Adrenal gland (tissue), 12 donors: ENCODE measurements around the gene NOS2. TPM values are rescaled to one million over a fixed set of nuclear protein-coding genes. Genes with fewer than 3 reads are reported as not detected.
"Not testable (repeated sequence)": the region's sequence is repeated elsewhere in the genome, so short reads cannot be mapped to it uniquely, and the experiment has no call there.

ENCODE experiments used
- DNase-seq, 7 donors: peaks; one replicate each; pipeline ENCODE4 v3.0.0-alpha.2; 2019 to 2020
- H3K27ac ChIP-seq, 5 donors: fragments of 200-600 bp; sonication (generic) in 4 of 5; 1 replicate in 3 of 5; 2 replicates in 2 of 5; pipeline versions ENCODE4 v1.5.1 to v1.8.0; 2016 to 2020; ENCODE audit warnings: mild to moderate bottlenecking in 1 of 5
- H3K27me3 ChIP-seq: fragments of 200-600 bp; 2 replicates; pipeline ENCODE4 v1.8.0; 2021
- H3K36me3 ChIP-seq, 2 donors: fragments of 200-600 bp; replicated peaks in 1 of 2; 1 replicate in 1 of 2; 2 replicates in 1 of 2; pipeline versions ENCODE4 v1.5.1 to v1.8.0; 2018 to 2022
- H3K4me1 ChIP-seq, 2 donors: fragments of 200-600 bp; replicated peaks in 1 of 2; 1 replicate in 1 of 2; 2 replicates in 1 of 2; pipeline versions ENCODE4 v1.5.1 to v1.8.0; 2018 to 2021
- H3K4me3 ChIP-seq, 4 donors: fragments of 200-600 bp; sonication (generic) in 3 of 4; one replicate each; pipeline ENCODE4 v1.5.1; 2016 to 2018
- H3K9me3 ChIP-seq, 3 donors: fragments of 200-600 bp; sonication (generic) in 1 of 3; replicated peaks in 1 of 3; 1 replicate in 2 of 3; 2 replicates in 1 of 3; pipeline versions ENCODE4 v1.5.1 to v1.8.0; 2016 to 2021
- POLR2A ChIP-seq, 2 donors: fragments of 450-650 bp; IDR thresholded peaks; one replicate each; pipeline ENCODE4 v1.6.1; 2017; ENCODE audit warnings: antibody characterized with exemption in 2 of 2, mild to moderate bottlenecking in 2 of 2, moderate library complexity in 1 of 2
- WGBS, 4 donors: extraction: QIAGEN DNeasy Blood & Tissue Kit in 2 of 4; methylation state at CpG; one replicate each; pipeline versions ENCODE4 v1.1.5 to v1.1.7; 2013 to 2017; 5-methylcytosine and 5-hydroxymethylcytosine counted together
- intact Hi-C, 2 donors: fragments of 100-400 bp; cut with DNase I; formaldehyde crosslinking; loops; one replicate each; pipeline versions ENCODE4 v1.14.1 to v1.15.0; 2022 to 2023
- polyA plus RNA-seq, 3 donors: library from polyadenylated mRNA; stranded (reverse); fragments of 200-250 nt in 2 of 3; fragments of 350-450 nt in 1 of 3; fragmentation: Illumina TruSeq in 1 of 3; extraction: RNeasy Lipid Tissue Mini Kit (QIAGEN cat#74804) in 1 of 3; gene quantifications; one replicate each; pipeline ENCODE4 v1.2.3, GENCODE V29; 2013 to 2014
- total RNA-seq, 9 donors: library from RNA; depleted of rRNA in 4 of 9; stranded (reverse); fragments of >200 nt in 4 of 9; fragments of 120-200 nt in 1 of 9; fragmentation: NEBNext Ultra II Directional in 1 of 9; extraction: Animal tissue kit (Norgen Biotek cat#: 25700) in 1 of 9; gene quantifications; one replicate each; pipeline versions ENCODE4 v1.1.0 to v1.2.4, GENCODE V29; 2013 to 2023
- TF ChIP-seq, protein P1 (sequence below), 6 experiments: fragments of 450-650 bp in 4 of 6; fragments of 200-600 bp in 2 of 6; sonication (generic) in 1 of 6; IDR thresholded peaks; 1 replicate in 5 of 6; 2 replicates in 1 of 6; pipeline versions ENCODE4 v1.5.1 to v1.8.0; 2016 to 2021; ENCODE audit warnings: antibody characterized with exemption in 6 of 6, mild to moderate bottlenecking in 2 of 6, moderate library complexity in 1 of 6
- donor health status: healthy with polysubstance abuse.
- donor health status: Bipolar disorder and iron deficiency.
- donor health status: DM: yes; HTN: yes; CAD: no.
- donor health status: DM: no; HTN: no; CAD: no.
- donor health status: DM: no; HTN: no; CAD: no.
- donor health status: DM: yes; HTN: yes; CAD: no.

Gene NOS2
- total and polyA plus RNA-seq, 12 donors: 0.17 to 3.3 (median 0.61) TPM

DNA sequence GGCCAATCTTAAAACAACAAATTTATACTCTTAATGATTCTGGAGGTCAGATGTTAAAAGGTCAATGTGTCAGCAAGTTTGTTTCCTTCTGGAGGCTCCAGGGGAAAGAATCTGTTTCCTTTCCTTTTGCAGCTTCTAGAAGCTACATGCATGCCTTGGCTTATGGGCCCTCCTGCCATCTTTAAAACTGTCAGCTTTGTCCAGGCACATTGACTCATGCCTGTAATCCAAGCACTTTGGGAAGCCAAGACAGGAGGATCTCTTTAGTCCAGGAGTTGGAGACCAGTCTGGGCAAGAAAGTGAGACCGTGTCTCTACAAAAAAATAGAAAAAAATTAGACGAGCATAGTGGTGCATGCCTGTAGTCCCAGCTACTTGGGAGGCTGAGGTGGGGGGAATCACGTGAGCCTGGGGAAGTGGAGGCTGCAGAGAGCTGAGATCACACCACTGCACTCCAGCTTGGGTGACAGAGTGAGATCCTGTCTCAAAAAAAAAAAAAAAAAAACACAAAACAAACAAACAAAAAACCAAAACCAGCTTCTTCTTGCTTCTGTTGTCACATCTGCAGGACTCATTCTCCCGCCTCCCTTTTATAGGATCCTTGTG lies 58.3 kb downstream of the NOS2 start:
- Histone ChIP-seq H3K36me3 (no peaks in the 10 kb centered on the region), H3K27me3 (no peaks in the 10 kb centered on the region), H3K9me3 (no peaks in the 10 kb centered on the region), H3K27ac (peak overlapping the region in 3 of 5 donors; percentile 16 to 57 (median 53)), H3K4me1 (peaks cover 6 to 12% of the 10 kb centered on the region in 2 donors), H3K4me3 (no peak overlapping the region)
- 86 to 92% (median 91%) methylated on average over 4 of the region's 4 CpGs for WGBS, 4 donors
- TF ChIP-seq POLR2A (IDR thresholded peaks at IDR 0.05): no peak
- TF ChIP-seq, protein P1, sequence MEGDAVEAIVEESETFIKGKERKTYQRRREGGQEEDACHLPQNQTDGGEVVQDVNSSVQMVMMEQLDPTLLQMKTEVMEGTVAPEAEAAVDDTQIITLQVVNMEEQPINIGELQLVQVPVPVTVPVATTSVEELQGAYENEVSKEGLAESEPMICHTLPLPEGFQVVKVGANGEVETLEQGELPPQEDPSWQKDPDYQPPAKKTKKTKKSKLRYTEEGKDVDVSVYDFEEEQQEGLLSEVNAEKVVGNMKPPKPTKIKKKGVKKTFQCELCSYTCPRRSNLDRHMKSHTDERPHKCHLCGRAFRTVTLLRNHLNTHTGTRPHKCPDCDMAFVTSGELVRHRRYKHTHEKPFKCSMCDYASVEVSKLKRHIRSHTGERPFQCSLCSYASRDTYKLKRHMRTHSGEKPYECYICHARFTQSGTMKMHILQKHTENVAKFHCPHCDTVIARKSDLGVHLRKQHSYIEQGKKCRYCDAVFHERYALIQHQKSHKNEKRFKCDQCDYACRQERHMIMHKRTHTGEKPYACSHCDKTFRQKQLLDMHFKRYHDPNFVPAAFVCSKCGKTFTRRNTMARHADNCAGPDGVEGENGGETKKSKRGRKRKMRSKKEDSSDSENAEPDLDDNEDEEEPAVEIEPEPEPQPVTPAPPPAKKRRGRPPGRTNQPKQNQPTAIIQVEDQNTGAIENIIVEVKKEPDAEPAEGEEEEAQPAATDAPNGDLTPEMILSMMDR (IDR thresholded peaks at IDR 0.05): no peak
- DNase-seq: no peak
- intact Hi-C loops: no loop called here

DNA sequence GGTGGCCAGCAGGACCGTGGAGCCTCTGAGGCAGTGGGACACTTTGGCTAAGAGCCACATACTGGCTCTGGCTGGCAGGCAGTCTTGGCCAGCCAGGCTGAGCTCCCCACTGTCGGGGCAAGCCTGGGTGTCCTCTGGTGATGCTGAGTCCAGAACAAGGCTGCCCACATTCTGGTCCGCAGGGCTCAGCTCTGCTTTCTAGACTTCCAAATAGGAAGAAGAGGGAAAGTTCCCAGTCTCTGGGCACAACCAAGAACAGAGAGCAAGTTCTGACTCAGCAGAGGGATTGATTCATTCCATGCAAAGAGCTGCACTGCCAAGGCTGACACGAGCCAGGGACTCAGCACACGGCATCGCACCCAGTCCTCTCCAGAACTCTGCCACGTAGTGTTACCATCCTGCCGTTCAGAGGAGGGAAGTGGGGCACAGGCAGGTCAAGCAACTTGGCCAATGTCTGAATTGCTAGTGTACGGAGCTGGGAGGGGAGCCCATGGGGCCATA lies 58.9 kb downstream of the NOS2 start:
- TF ChIP-seq, protein P1 (IDR thresholded peaks at IDR 0.05): no peak
- TF ChIP-seq POLR2A (IDR thresholded peaks at IDR 0.05): no peak
- no peak overlapping the region for H3K4me3 ChIP-seq
- WGBS, 4 donors: 12 to 40% (median 24%) methylated on average over 7 to 9 of the region's 9 CpGs
- H3K9me3 ChIP-seq: no peaks in the 10 kb centered on the region
- peak overlapping the region in 3 of 5 donors; percentile 16 to 57 (median 53) for H3K27ac ChIP-seq
- H3K27me3 ChIP-seq: no peaks in the 10 kb centered on the region
- H3K4me1 ChIP-seq: peaks cover 6 to 12% of the 10 kb centered on the region in 2 donors
- peak; percentile 61 to 84 (median 80) for DNase-seq
- intact Hi-C loops: no loop called here
- no peaks in the 10 kb centered on the region for H3K36me3 ChIP-seq

DNA sequence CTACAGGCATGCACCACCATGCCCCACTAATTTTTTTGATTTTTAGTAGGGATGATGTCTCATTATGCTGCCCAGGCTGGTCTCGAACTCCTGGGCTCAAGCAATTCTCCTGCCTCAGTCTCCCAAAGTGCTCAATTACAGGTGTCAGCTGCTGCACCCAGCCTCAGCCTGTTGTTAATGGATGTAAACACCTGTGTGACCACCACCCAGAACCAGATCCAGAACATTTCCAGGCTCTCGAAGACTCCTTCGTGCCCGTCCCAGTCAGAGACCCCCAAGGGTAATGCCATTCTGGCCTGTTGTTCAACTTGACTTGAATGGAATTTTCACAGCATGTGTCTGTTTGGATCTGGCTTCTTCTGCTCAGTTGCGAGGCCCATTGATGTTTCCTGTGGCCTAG lies 59.8 kb downstream of the NOS2 start:
- H3K4me1 ChIP-seq: peaks cover 6 to 12% of the 10 kb centered on the region in 2 donors
- H3K27me3 ChIP-seq, H3K4me3 ChIP-seq, H3K36me3 ChIP-seq, H3K27ac ChIP-seq, H3K9me3 ChIP-seq, DNase-seq, intact Hi-C loops: not testable (repeated sequence)
- WGBS, 4 donors: 73 to 97% (median 89%) methylated on average over 5 of the region's 5 CpGs

DNA sequence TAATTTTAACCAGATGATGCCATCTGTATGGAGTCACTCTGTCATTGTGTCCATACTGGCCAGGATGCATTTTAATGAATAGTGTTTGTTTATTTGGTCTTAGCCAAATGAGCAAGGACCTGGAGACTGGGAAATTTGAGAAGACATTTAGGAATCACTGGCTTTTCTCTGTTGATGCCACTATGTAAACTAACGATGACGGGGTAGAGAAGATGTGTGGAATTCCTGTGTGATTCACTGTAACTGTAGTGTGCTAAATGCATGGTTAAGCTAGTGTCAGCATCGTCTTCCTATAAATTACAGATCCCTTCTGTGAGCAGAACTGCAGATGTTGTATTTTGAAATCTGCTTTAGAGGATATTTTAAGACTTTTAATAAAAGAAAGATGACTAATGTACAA lies 66.6 kb downstream of the NOS2 start:
- TF ChIP-seq, protein P1 (IDR thresholded peaks at IDR 0.05): no peak
- no peak for TF ChIP-seq POLR2A (IDR thresholded peaks at IDR 0.05)
- no peaks in the 10 kb centered on the region for H3K4me1 ChIP-seq
- no peak for DNase-seq
- no peaks in the 10 kb centered on the region for H3K36me3 ChIP-seq
- WGBS, 4 donors: 68 to 75% (median 70%) methylated on average over 3 of the region's 3 CpGs
- H3K27me3 ChIP-seq: no peaks in the 10 kb centered on the region
- H3K4me3 ChIP-seq: no peak overlapping the region
- no peaks in the 10 kb centered on the region for H3K9me3 ChIP-seq
- intact Hi-C loops: no loop called here
- H3K27ac ChIP-seq: no peak overlapping the region

DNA sequence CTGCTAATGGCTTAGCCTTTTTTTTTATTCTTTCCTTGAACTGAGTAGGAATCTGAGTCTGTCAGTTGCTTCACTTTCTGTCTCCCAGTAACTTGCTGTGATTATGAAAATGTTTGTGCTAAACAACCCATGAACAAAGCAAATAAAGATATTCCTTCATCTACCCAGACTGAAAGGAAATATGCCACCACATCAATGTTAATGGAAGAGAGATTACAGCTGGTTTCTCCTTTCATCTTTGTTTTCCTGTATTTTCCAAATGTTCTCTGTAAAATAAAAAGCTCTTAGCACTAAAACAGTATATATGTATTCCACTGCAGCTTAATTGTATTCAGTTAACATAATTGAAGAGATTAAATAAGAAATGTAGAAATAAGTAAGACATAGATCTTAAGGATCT lies 67.6 kb downstream of the NOS2 start:
- H3K36me3 ChIP-seq, intact Hi-C loops, H3K4me1 ChIP-seq, H3K27ac ChIP-seq, H3K9me3 ChIP-seq, H3K27me3 ChIP-seq, H3K4me3 ChIP-seq, DNase-seq: not testable (repeated sequence)

DNA sequence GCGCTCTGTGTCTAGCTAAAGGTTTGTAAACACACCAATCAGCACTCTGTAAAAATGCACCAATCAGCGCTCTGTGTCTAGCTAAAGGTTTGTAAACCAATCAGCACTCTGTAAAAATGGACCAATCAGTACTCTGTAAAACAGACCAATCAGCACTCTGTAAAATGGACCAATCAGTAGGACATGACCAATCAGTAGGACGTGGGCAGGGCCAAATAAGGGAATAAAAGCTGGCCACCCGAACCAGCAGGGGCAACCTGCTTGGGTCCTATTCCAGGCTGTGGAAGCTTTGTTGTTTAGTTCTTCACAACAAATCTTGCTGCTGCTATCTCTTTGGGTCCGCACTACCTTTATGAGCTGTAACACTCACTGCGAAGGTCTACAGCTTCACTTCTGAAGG lies 74.3 kb downstream of the NOS2 start:
- H3K9me3 ChIP-seq, H3K4me1 ChIP-seq, intact Hi-C loops, H3K27ac ChIP-seq, H3K36me3 ChIP-seq, H3K27me3 ChIP-seq, DNase-seq, H3K4me3 ChIP-seq: not testable (repeated sequence)
- 88 to 95% (median 92%) methylated on average over 6 of the region's 6 CpGs for WGBS, 4 donors
